WTC11 (cell line): Measurements from ENCODE around the gene TCF21.

Experiments
- ATF1 ChIP-seq: sonication (generic); formaldehyde crosslinking; IDR thresholded peaks from 2 replicates; pipeline ENCODE4 v1.8.1; 2023; ENCODE audit warnings: mild to moderate bottlenecking, moderate library complexity, missing genetic modification reagents
- ATF6 ChIP-seq: sonication (generic); formaldehyde crosslinking; IDR thresholded peaks from 2 replicates; pipeline ENCODE4 v1.8.1; 2023; ENCODE audit warnings: mild to moderate bottlenecking, missing genetic modification reagents
- CREB1 ChIP-seq: sonication (generic); formaldehyde crosslinking; IDR thresholded peaks from 2 replicates; pipeline ENCODE4 v1.8.0; 2023; ENCODE audit warnings: mild to moderate bottlenecking, missing genetic modification reagents
- CTCF ChIP-seq: fragments of 200-600 bp; IDR thresholded peaks from 2 replicates; pipeline ENCODE4 v1.8.0; 2022; ENCODE audit warnings: antibody characterized with exemption
- FOXJ3 ChIP-seq: sonication (generic); formaldehyde crosslinking; IDR thresholded peaks from 2 replicates; pipeline ENCODE4 v1.9.0; 2021; ENCODE audit warnings: missing genetic modification reagents, mild to moderate bottlenecking, borderline replicate concordance
- PREB ChIP-seq: sonication (generic); formaldehyde crosslinking; IDR thresholded peaks from 2 replicates; pipeline ENCODE4 v1.8.1; 2022; ENCODE audit warnings: mild to moderate bottlenecking, missing genetic modification reagents, moderate library complexity, borderline replicate concordance
- SMAD3 ChIP-seq: sonication (generic); formaldehyde crosslinking; IDR thresholded peaks from 2 replicates; pipeline ENCODE4 v1.8.0; 2022; ENCODE audit warnings: missing genetic modification reagents, mild to moderate bottlenecking, borderline replicate concordance
- TCF7 ChIP-seq: sonication (generic); formaldehyde crosslinking; IDR thresholded peaks from 2 replicates; pipeline ENCODE4 v1.8.0; 2022; ENCODE audit warnings: mild to moderate bottlenecking, low read depth, missing genetic modification reagents, moderate library complexity
- TEAD1 ChIP-seq: sonication (generic); formaldehyde crosslinking; IDR thresholded peaks from 2 replicates; pipeline ENCODE4 v1.8.0; 2022; ENCODE audit warnings: mild to moderate bottlenecking, missing genetic modification reagents
- TF ChIP-seq, protein P1 (sequence below): sonication (generic); formaldehyde crosslinking; IDR thresholded peaks from 2 replicates; pipeline ENCODE4 v1.8.0; 2022; ENCODE audit warnings: mild to moderate bottlenecking, missing genetic modification reagents
- TF ChIP-seq, protein P2 (sequence below): sonication (generic); formaldehyde crosslinking; IDR thresholded peaks from 2 replicates; pipeline ENCODE4 v1.8.0; 2022; ENCODE audit warnings: mild to moderate bottlenecking, missing genetic modification reagents
- TF ChIP-seq, protein P3 (sequence below): sonication (generic); formaldehyde crosslinking; IDR thresholded peaks from 2 replicates; pipeline ENCODE4 v1.8.1; 2023; ENCODE audit warnings: mild to moderate bottlenecking, missing genetic modification reagents, moderate library complexity

- TF ChIP-seq TCF7 (CRISPR knock-in tag), result no peak
- TF ChIP-seq, protein P1, sequence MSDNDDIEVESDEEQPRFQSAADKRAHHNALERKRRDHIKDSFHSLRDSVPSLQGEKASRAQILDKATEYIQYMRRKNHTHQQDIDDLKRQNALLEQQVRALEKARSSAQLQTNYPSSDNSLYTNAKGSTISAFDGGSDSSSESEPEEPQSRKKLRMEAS, result no peak
- no peak for TF ChIP-seq CTCF
- no peak for TF ChIP-seq CREB1 (CRISPR knock-in tag)
- no peak for TF ChIP-seq TEAD1 (CRISPR knock-in tag)
- TF ChIP-seq FOXJ3, result no peak
- no peak for TF ChIP-seq ATF6
- no peak for TF ChIP-seq SMAD3
- TF ChIP-seq, protein P2, sequence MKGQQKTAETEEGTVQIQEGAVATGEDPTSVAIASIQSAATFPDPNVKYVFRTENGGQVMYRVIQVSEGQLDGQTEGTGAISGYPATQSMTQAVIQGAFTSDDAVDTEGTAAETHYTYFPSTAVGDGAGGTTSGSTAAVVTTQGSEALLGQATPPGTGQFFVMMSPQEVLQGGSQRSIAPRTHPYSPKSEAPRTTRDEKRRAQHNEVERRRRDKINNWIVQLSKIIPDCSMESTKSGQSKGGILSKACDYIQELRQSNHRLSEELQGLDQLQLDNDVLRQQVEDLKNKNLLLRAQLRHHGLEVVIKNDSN, result no peak
- TF ChIP-seq PREB (CRISPR knock-in tag), result no peak
- TF ChIP-seq, protein P3, sequence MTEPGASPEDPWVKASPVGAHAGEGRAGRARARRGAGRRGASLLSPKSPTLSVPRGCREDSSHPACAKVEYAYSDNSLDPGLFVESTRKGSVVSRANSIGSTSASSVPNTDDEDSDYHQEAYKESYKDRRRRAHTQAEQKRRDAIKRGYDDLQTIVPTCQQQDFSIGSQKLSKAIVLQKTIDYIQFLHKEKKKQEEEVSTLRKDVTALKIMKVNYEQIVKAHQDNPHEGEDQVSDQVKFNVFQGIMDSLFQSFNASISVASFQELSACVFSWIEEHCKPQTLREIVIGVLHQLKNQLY (CRISPR knock-in tag), result no peak
- no peak for TF ChIP-seq ATF1 (CRISPR knock-in tag)
These were observed 5.5 kb downstream of the TCF21 start for GRCh38 chr6:133894369-133894768.
